Neutrophil (primary cell): ENCODE data around the gene SPATA16.
"Not testable (repeated sequence)": the region's sequence is repeated elsewhere in the genome, so short reads cannot be mapped to it uniquely, and the experiment has no call there.

ENCODE experiments used
- H3K27ac ChIP-seq: fragments of 200-600 bp; sonication (generic); 2 replicates; pipeline ENCODE4 v1.5.1; 2016; ENCODE audit warnings: mild to moderate bottlenecking, moderate library complexity
- H3K27me3 ChIP-seq: fragments of 200-600 bp; sonication (generic); 2 replicates; pipeline ENCODE4 v1.6.0; 2016; ENCODE audit warnings: mild to moderate bottlenecking
- H3K36me3 ChIP-seq: fragments of 200-600 bp; sonication (generic); 2 replicates; pipeline ENCODE4 v1.5.1; 2017
- H3K4me1 ChIP-seq, 2 experiments: fragments of 200-600 bp in 1 of 2; sonication (generic) in 1 of 2; 1 replicate in 1 of 2; 2 replicates in 1 of 2; pipeline versions ENCODE4 v1.5.1 to v1.6.1; 2013 to 2016; ENCODE audit warnings: low read depth in 1 of 2, low read length in 1 of 2, mild to moderate bottlenecking in 1 of 2, moderate library complexity in 1 of 2; ENCODE audit not compliant: control insufficient read depth in 1 of 2, insufficient read depth in 1 of 2
- H3K4me3 ChIP-seq, 2 experiments: fragments of 200-600 bp in 1 of 2; sonication (generic) in 1 of 2; 1 replicate in 1 of 2; 2 replicates in 1 of 2; pipeline ENCODE4 v1.5.1; 2013 to 2016; ENCODE audit warnings: low read depth in 1 of 2, low read length in 1 of 2, mild to moderate bottlenecking in 1 of 2, moderate library complexity in 1 of 2
- H3K9me3 ChIP-seq: fragments of 200-600 bp; sonication (generic); 2 replicates; pipeline ENCODE4 v1.5.1; 2016
- TF ChIP-seq, protein P1 (sequence below): fragments of 200-600 bp; sonication (generic); IDR thresholded peaks from 2 replicates; pipeline ENCODE4 v1.5.1; 2016; ENCODE audit warnings: antibody characterized with exemption

SPATA16 gene

DNA sequence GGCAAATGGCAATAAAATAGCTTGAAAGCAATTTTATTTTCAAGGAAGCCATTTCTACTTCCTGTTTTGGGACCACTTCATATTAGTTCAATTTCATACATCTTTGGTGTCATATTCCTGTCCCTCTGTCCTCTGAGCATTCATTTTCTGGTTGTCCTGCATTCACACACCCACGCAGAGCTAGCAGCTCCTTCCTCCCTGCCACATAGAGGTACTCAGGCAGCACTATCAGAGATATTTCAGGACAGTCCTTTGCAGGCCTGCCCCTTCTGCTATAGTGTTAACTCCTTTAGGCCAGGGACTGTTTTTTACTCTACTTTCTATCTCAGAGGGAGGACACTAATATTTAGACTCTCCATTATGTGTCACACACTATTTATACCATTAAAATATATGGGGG lies 258.5 kb downstream of the SPATA16 start:
- no peaks in the 10 kb centered on the region for H3K9me3 ChIP-seq
- H3K4me1 ChIP-seq: no peaks in the 10 kb centered on the region
- no peak overlapping the region for H3K4me3 ChIP-seq
- no peak overlapping the region for H3K27ac ChIP-seq
- TF ChIP-seq, protein P1, sequence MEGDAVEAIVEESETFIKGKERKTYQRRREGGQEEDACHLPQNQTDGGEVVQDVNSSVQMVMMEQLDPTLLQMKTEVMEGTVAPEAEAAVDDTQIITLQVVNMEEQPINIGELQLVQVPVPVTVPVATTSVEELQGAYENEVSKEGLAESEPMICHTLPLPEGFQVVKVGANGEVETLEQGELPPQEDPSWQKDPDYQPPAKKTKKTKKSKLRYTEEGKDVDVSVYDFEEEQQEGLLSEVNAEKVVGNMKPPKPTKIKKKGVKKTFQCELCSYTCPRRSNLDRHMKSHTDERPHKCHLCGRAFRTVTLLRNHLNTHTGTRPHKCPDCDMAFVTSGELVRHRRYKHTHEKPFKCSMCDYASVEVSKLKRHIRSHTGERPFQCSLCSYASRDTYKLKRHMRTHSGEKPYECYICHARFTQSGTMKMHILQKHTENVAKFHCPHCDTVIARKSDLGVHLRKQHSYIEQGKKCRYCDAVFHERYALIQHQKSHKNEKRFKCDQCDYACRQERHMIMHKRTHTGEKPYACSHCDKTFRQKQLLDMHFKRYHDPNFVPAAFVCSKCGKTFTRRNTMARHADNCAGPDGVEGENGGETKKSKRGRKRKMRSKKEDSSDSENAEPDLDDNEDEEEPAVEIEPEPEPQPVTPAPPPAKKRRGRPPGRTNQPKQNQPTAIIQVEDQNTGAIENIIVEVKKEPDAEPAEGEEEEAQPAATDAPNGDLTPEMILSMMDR: no peak
- H3K27me3 ChIP-seq: no peaks in the 10 kb centered on the region
- no peaks in the 10 kb centered on the region for H3K36me3 ChIP-seq

DNA sequence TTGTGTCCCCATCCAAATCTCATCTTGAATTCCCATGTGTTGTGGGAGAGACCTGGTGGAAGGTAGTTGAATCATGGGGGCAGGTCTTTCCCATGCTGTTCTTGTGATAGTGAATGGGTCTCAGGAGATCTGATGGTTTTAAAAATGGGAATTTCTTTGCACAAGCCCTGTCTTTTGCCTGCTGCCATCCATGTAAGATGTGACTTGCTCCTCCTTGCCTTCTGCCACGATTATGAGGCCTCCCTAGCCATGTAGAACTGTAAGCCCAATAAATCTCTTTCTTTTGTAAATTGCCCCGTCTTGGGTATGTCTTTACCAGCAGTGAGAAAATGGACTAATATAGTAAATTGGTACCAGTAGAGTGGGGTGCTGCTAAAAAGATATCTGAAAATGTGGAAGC lies 261.7 kb downstream of the SPATA16 start:
- H3K36me3 ChIP-seq, H3K27me3 ChIP-seq, H3K27ac ChIP-seq, H3K9me3 ChIP-seq, H3K4me1 ChIP-seq, H3K4me3 ChIP-seq: not testable (repeated sequence)

DNA sequence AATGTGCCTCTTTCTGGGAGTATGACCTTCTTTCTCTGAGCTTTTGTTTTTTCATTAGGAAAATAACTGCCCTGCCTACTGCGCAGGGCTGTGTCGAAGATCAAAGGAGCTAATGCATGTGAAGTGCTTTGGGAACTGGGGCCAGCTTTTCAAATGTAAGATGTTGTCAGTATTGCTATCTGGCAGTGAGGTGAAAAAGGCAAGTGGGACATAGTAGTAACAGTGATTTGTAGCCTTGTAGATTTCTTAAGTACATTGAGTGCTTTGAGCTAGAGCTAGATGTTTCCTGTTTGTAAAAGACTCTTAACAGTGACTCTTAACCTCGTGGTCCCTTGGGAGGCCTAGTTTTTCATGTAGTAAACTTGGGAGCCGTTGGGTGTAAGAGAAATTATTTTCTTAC lies 264.0 kb downstream of the SPATA16 start:
- Histone ChIP-seq H3K27ac (no peak overlapping the region), H3K4me1 (no peaks in the 10 kb centered on the region)

DNA sequence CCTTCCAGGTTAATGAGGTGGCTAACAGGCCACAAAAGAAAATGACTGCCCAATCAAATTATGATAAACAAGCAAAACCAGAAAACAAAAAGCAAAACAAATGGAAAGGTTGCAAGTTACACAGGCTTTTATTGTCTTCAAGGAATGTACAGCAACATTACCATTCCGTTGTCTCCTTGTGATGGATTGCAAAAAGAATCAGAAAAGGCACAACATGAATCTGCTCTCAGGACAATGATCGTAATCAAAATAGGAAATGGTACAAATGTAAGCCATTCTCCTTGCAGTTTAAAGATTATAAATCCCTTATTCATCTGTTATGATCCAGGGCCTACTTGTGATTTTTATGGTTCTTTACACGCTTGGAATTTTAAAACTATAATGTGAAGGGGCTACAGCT lies 264.7 kb downstream of the SPATA16 start:
- Histone ChIP-seq H3K4me1 (no peaks in the 10 kb centered on the region), H3K27me3 (no peaks in the 10 kb centered on the region), H3K27ac (no peak overlapping the region), H3K9me3 (no peaks in the 10 kb centered on the region), H3K36me3 (no peaks in the 10 kb centered on the region), H3K4me3 (no peak overlapping the region)
- TF ChIP-seq, protein P1: no peak

More for the DNA sequence above, 264.0 kb downstream of the SPATA16 start:
- Histone ChIP-seq H3K4me3 (no peak overlapping the region), H3K9me3 (no peaks in the 10 kb centered on the region), H3K27me3 (no peaks in the 10 kb centered on the region), H3K36me3 (no peaks in the 10 kb centered on the region)
- TF ChIP-seq, protein P1: no peak

DNA sequence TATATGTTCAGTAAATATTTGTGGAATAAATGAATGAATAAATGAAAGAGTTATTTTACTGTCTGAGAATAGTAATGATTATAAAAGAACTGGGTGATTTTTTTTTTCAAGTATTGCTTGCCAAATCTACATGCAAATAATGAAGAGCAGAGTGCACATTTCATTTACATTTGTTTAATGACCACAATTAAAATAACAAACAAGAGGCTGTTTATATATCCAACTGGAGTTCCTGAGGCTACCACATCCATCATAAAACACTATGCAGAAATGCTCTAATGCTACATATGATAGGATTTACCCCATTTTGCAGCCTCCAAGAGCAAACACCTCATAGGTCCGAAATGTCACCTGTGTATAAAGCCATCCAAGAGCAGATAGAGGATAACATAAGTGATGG lies 266.0 kb downstream of the SPATA16 start:
- no peaks in the 10 kb centered on the region for H3K27me3 ChIP-seq
- TF ChIP-seq, protein P1: no peak

DNA sequence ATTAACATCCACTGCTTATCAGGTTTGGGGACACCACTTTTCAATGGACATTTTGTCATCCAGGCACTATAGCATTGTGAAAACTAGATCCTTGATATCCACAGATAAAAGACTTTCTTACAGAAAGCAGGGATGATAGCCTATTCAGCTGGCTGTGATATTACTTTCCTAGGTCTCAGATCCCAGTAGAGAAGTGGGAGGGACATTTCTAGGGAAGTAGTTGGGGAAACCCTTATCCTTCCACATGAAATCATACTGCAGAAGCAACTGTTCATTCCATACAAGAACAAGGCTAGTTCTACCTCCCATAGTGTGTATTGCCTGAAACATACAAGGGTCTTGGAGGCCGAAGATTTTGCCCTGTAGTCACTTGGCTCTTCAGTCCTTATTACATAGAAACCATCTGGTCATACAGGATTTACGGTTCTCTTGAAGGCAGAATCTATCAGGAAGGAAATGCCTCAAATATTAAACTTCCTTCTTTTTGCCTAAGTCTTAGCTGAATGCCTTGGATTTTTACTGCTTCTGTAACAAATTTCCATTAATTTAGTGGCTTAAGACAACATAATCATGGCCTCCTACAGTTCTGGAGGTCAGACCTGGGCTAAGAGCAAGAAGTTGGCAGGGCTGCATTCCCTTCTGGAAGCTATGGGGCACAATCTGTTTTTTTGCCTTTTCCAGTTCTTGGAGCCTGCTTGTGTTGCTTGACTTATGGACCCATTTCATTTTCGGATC lies 271.1 kb downstream of the SPATA16 start:
- Histone ChIP-seq H3K27me3 (no peaks in the 10 kb centered on the region), H3K9me3 (no peaks in the 10 kb centered on the region), H3K27ac (no peak overlapping the region), H3K36me3 (no peaks in the 10 kb centered on the region), H3K4me3 (no peak overlapping the region), H3K4me1 (no peaks in the 10 kb centered on the region)
- TF ChIP-seq, protein P1: no peak

More for the DNA sequence above, 266.0 kb downstream of the SPATA16 start:
- Histone ChIP-seq H3K4me3 (no peak overlapping the region), H3K36me3 (no peaks in the 10 kb centered on the region), H3K27ac (no peak overlapping the region), H3K4me1 (no peaks in the 10 kb centered on the region), H3K9me3 (no peaks in the 10 kb centered on the region)
